Activated CD8-positive, alpha-beta T cell treated with anti-CD3 and anti-CD28 coated beads for 36 hours (primary cell): ENCODE results near the gene C9orf153. TPM values are rescaled to one million over a fixed set of nuclear protein-coding genes. Genes with fewer than 3 reads are reported as not detected.

Experiments used
- ATAC-seq: fragments of 200-7000 bp; cut with Tn5 transposase; one replicate; pipeline ENCODE4 v1.10.0; 2021; ENCODE audit warnings: mild to moderate bottlenecking, moderate library complexity
- CTCF ChIA-PET: fragments of 350-600 bp; sonication (Branson Sonifier 250); formaldehyde crosslinking; loops from one replicate; lab custom pipeline; 2021; ENCODE audit warnings: antibody characterized with exemption; lab: Charles Lee
- POLR2A ChIA-PET: fragments of 350-600 bp; sonication (Branson Sonifier 250); formaldehyde crosslinking; loops from one replicate; lab custom pipeline; 2021; ENCODE audit warnings: antibody characterized with exemption; lab: Charles Lee
- DNase-seq: peaks from one replicate; pipeline ENCODE4 v3.0.0-alpha.2; 2020
- H3K27ac Mint-ChIP-seq: one replicate; pipeline ENCODE4 v1.8.0; 2021; ENCODE audit warnings: mild to moderate bottlenecking, mixed read lengths
- H3K27me3 Mint-ChIP-seq: one replicate; pipeline ENCODE4 v1.8.0; 2021; ENCODE audit warnings: mixed read lengths
- H3K36me3 Mint-ChIP-seq: one replicate; pipeline ENCODE4 v1.8.0; 2021; ENCODE audit warnings: low read depth, mixed read lengths
- H3K4me1 Mint-ChIP-seq: one replicate; pipeline ENCODE4 v1.8.0; 2021; ENCODE audit warnings: low read depth, mixed read lengths
- H3K4me3 Mint-ChIP-seq: one replicate; pipeline ENCODE4 v1.8.0; 2021; ENCODE audit warnings: mild to moderate bottlenecking, moderate library complexity, mixed read lengths
- H3K9me3 Mint-ChIP-seq: one replicate; pipeline ENCODE4 v1.8.0; 2021; ENCODE audit warnings: mixed read lengths
- intact Hi-C: fragments of 100-400 bp; cut with micrococcal nuclease; formaldehyde crosslinking; loops from one replicate; pipeline ENCODE4 v1.10.0; 2022
- total RNA-seq, 2 experiments: library from RNA; stranded (reverse); gene quantifications; one replicate each; pipeline ENCODE4 v1.2.3, GENCODE V29; 2021
- TF ChIP-seq, protein P1 (sequence below): fragments of 200-600 bp; IDR thresholded peaks from one replicate; pipeline ENCODE4 v1.8.0; 2022; ENCODE audit warnings: antibody characterized with exemption, mild to moderate bottlenecking

The C9orf153 gene
- total RNA-seq, 2 experiments from 2014 or later: 0.16 to 0.40 TPM

DNA sequence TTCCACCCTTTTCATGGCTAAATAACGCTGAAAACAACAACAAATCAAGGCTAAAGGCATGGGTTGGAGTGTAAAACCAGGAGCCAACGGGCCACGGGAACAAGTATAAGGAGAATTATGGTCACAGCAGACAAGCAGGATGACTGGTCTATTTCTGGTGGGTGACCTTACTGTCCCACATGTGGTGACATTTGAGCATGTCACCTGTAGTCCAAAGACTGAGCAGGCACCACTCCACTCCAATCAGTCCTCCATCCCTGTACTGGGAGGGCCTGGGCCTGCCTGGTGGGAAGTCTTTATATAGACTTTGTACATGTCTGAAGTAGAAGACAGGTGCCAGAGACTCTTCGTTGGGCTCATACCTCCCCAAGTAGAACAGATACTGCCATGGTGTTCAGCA lies 36.8 kb downstream of the C9orf153 start:
- ChIA-PET CTCF (no interaction called here), POLR2A (interaction anchor here (0.9 kb wide), 1 partner anchor 60 kb away, joined by 3 read pairs; no protein-coding TSS in a partner anchor)
- Mint-ChIP-seq H3K27me3 (peaks cover 2% of the 10 kb centered on the region), H3K36me3 (no peaks in the 10 kb centered on the region), H3K4me3 (no peak overlapping the region), H3K9me3 (no peaks in the 10 kb centered on the region), H3K4me1 (no peaks in the 10 kb centered on the region), H3K27ac (no peak overlapping the region)
- TF ChIP-seq, protein P1, sequence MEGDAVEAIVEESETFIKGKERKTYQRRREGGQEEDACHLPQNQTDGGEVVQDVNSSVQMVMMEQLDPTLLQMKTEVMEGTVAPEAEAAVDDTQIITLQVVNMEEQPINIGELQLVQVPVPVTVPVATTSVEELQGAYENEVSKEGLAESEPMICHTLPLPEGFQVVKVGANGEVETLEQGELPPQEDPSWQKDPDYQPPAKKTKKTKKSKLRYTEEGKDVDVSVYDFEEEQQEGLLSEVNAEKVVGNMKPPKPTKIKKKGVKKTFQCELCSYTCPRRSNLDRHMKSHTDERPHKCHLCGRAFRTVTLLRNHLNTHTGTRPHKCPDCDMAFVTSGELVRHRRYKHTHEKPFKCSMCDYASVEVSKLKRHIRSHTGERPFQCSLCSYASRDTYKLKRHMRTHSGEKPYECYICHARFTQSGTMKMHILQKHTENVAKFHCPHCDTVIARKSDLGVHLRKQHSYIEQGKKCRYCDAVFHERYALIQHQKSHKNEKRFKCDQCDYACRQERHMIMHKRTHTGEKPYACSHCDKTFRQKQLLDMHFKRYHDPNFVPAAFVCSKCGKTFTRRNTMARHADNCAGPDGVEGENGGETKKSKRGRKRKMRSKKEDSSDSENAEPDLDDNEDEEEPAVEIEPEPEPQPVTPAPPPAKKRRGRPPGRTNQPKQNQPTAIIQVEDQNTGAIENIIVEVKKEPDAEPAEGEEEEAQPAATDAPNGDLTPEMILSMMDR: no peak
- no peak for ATAC-seq
- intact Hi-C loops: no loop called here
- DNase-seq: no peak

DNA sequence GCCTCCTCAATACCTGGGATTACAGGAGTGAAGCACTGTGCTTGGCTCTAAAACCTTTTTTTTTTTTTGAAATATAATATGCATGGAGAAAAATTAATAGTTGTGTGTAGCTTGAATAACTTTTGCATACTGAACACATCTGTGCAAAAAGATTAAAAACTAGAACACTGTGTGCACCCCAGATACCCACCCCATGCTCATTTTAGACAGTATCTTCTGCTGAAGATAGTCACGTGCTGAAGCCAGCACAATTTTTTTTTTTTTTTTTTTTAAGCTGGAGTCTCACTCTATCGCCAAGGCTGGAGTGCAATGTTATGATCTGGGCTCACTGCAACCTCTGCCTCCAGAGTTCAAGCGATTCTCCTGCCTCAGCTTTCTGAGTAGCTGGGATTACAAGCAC lies 39.9 kb downstream of the C9orf153 start:
- Mint-ChIP-seq H3K4me1 (no peaks in the 10 kb centered on the region), H3K9me3 (no peaks in the 10 kb centered on the region), H3K27me3 (peaks cover 2% of the 10 kb centered on the region), H3K4me3 (no peak overlapping the region), H3K27ac (no peak overlapping the region), H3K36me3 (no peaks in the 10 kb centered on the region)
- no peak for ATAC-seq
- intact Hi-C loops: no loop called here
- DNase-seq: no peak
- ChIA-PET POLR2A (no interaction called here), CTCF (no interaction called here)
- TF ChIP-seq, protein P1: no peak

DNA sequence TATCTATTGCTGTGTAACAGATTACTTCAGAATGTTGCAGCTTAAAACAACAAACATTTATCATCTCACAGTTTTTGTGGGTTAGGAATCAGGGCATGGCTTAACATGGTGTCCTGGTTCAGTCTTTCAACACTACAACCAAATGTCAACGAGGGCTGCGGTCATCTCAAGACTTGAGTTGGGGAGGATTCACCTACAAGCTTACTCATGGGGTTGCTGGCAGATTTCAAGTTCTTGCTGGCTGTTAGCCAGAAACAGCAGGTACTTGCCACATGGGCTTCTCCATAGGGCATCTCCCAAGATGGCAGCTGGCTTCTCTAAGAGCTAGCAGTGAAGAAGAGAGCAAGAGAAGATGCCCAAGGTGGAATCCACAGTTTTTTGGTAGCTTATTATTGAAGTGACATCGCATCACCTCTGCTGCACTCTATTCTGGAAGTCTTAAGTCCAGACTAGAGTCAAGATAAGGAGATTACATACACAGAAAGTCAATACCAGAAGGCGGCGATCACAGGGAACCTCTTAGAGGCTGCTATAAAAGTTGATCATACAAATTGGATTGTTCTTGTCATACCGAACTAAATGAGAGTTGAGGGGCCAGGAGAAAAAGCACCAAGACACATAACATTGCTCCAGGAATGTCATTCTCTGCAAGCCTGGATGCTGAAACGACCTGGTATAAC lies 42.2 kb downstream of the C9orf153 start:
- Mint-ChIP-seq H3K36me3 (no peaks in the 10 kb centered on the region), H3K27ac (no peak overlapping the region), H3K4me1 (no peaks in the 10 kb centered on the region), H3K9me3 (no peaks in the 10 kb centered on the region), H3K27me3 (peaks cover 2% of the 10 kb centered on the region), H3K4me3 (no peak overlapping the region)
- DNase-seq (no peak), ATAC-seq (no peak)
- intact Hi-C loops: no loop called here
- ChIA-PET CTCF (interaction anchor here (1.6 kb wide), 1 partner anchor 15 kb away, joined by 7 read pairs; no protein-coding TSS in a partner anchor), POLR2A (no interaction called here)
- TF ChIP-seq, protein P1: no peak

DNA sequence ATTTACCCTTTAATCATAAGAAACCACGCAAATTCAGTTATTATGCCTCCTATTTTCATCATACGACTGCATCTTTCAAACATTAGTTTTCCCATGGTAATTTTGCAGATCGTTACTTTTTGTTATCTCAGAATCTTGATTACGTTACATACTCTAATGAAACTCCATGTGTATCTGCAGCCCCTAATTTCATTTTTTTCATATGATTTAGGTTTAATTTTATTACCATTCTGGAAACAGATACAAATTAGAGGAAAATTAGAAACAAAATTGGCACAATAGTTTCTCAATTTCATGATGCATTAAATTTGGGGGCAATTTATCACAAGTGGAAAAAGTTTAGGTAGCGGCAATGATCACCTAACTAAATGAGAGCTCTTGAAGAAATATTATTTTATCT lies 52.3 kb downstream of the C9orf153 start:
- DNase-seq (no peak), ATAC-seq (no peak)
- no peaks in the 10 kb centered on the region for H3K36me3 Mint-ChIP-seq
- no peak overlapping the region for H3K4me3 Mint-ChIP-seq
- H3K27me3 Mint-ChIP-seq: no peaks in the 10 kb centered on the region
- TF ChIP-seq, protein P1: no peak
- CTCF ChIA-PET: no interaction called here
- intact Hi-C loops: no loop called here
- no peaks in the 10 kb centered on the region for H3K9me3 Mint-ChIP-seq
- no peak overlapping the region for H3K27ac Mint-ChIP-seq
- no peaks in the 10 kb centered on the region for H3K4me1 Mint-ChIP-seq
- POLR2A ChIA-PET: no interaction called here

DNA sequence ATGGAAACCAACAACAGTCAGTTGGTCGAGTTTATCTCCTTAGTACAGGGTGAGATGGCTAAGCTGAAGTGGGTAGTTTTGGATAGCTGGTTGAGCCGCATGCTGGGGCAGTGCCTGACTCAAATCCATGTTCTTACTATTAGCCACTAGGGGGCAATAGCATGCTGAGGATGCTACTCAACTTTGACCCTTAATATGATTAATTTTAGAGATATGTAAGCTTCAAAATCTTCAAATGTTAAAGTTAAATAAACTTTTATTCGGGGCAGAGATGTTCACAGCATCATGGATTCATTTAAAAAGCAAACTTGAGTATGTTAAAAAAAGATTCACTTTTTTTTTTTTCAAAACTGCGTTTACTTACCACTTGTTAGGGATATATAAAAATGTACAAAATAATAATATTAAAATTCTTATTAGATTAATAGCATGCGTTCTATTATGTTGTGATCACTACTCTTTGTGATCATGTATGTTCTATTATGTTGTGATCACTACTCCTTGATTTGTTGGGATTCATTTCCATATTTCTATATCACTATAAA lies 57.0 kb downstream of the C9orf153 start:
- Mint-ChIP-seq H3K36me3 (no peaks in the 10 kb centered on the region), H3K4me1 (no peaks in the 10 kb centered on the region), H3K9me3 (no peaks in the 10 kb centered on the region), H3K27me3 (no peaks in the 10 kb centered on the region), H3K4me3 (no peak overlapping the region), H3K27ac (no peak overlapping the region)
- peak; percentile 78 for ATAC-seq
- TF ChIP-seq, protein P1: peak; percentile 76
- POLR2A ChIA-PET: interaction anchor here (1.1 kb wide), 1 partner anchor 26 kb away, joined by 3 read pairs; no protein-coding TSS in a partner anchor
- CTCF ChIA-PET: interaction anchor here (0.6 to 2.5 kb wide), 36 partner anchors 9 to 1123 kb away, joined by 3 to 16 read pairs (median 4); no protein-coding TSS in a partner anchor
- intact Hi-C loops: no loop called here
- DNase-seq: peak; percentile 33
